Erythroblast (primary cell): Measurements from ENCODE around the gene CRB1.

Experiments
- GATA1 ChIP-seq: IDR thresholded peaks from 2 replicates; pipeline ENCODE4 v1.6.1; 2011; ENCODE audit warnings: low read depth, mild to moderate bottlenecking, control low read depth, low read length, moderate library complexity
- POLR2A ChIP-seq: IDR thresholded peaks from 2 replicates; pipeline ENCODE4 v1.6.1; 2011; ENCODE audit warnings: mild to moderate bottlenecking, low read length

DNA sequence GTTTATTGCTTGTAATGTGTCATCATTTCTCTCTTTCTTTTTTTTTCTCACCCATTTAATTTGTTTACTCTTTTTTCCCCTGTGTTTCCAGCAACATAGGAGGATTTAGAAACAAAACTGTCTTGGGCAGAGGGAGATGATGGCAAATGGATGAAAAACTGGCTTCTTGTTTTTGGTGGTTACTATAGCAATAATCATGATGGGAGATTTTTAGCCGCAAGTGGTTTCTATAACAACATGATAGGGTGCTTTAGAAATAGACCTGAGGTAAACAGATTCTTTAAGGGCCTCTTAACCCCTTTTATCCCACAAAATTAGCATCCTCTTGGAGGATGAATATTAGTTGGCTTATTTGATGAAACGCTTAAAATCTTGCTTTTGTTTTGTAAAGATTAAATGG, 51.6 kb downstream of the CRB1 start:
- no peak for TF ChIP-seq POLR2A
- TF ChIP-seq GATA1: no peak
